Neuronal stem cell (in vitro differentiated cells): ENCODE data around the gene SORBS2.

Experiments used
- DNase-seq: peaks from one replicate; pipeline ENCODE4 v3.0.0-alpha.2; 2013; ENCODE audit warnings: low spot score
- H2AFZ ChIP-seq: one replicate; pipeline ENCODE4 v1.6.1; 2013; ENCODE audit warnings: mild to moderate bottlenecking, low read length, inconsistent platforms
- H2AK5ac ChIP-seq: 2 replicates; pipeline ENCODE4 v1.6.1; 2013; ENCODE audit warnings: low read depth, mild to moderate bottlenecking, inconsistent platforms, low read length, moderate library complexity, mixed read lengths
- H2BK120ac ChIP-seq: 2 replicates; pipeline ENCODE4 v1.6.1; 2013; ENCODE audit warnings: low read depth, mild to moderate bottlenecking, inconsistent platforms, low read length, moderate library complexity, mixed read lengths
- H2BK12ac ChIP-seq: one replicate; pipeline ENCODE4 v1.6.1; 2013; ENCODE audit warnings: low read length, inconsistent platforms
- H2BK15ac ChIP-seq: 2 replicates; pipeline ENCODE4 v1.6.1; 2013; ENCODE audit warnings: mild to moderate bottlenecking, low read length, inconsistent platforms, mixed read lengths
- H2BK5ac ChIP-seq: one replicate; pipeline ENCODE4 v1.6.1; 2013; ENCODE audit warnings: inconsistent platforms, mild to moderate bottlenecking, low read length, moderate library complexity
- H3K14ac ChIP-seq: one replicate; pipeline ENCODE4 v1.6.1; 2013; ENCODE audit warnings: low read length, inconsistent platforms
- H3K18ac ChIP-seq: 2 replicates; pipeline ENCODE4 v1.6.1; 2013; ENCODE audit warnings: low read length, inconsistent platforms
- H3K23ac ChIP-seq: 2 replicates; pipeline ENCODE4 v1.6.1; 2013; ENCODE audit warnings: low read depth, mild to moderate bottlenecking, mixed read lengths, low read length, inconsistent platforms; ENCODE audit not compliant: poor library complexity
- H3K27ac ChIP-seq: replicated peaks from 3 replicates; pipeline ENCODE4 v1.5.1; 2013; ENCODE audit warnings: low read length, inconsistent platforms
- H3K27me3 ChIP-seq, 3 experiments: 2 replicates each; pipeline ENCODE4 v1.6.1; 2013; ENCODE audit warnings: low read length in 3 of 3, mild to moderate bottlenecking in 2 of 3, inconsistent platforms in 1 of 3, low read depth in 1 of 3, mixed read lengths in 1 of 3, moderate library complexity in 1 of 3; ENCODE audit not compliant: control insufficient read depth in 3 of 3, insufficient read depth in 3 of 3
- H3K36me3 ChIP-seq, 2 donors: replicated peaks in 1 of 2; 2 replicates each; pipeline ENCODE4 v1.6.1; 2013; ENCODE audit warnings: low read length in 2 of 2; ENCODE audit not compliant: control insufficient read depth in 2 of 2, insufficient read depth in 2 of 2
- H3K4ac ChIP-seq: 2 replicates; pipeline ENCODE4 v1.6.1; 2013; ENCODE audit warnings: inconsistent platforms, mild to moderate bottlenecking, low read length, moderate library complexity
- H3K4me1 ChIP-seq, 2 donors: 1 replicate in 1 of 2; 2 replicates in 1 of 2; pipeline ENCODE4 v1.6.1; 2013; ENCODE audit warnings: low read length in 2 of 2, low read depth in 1 of 2; ENCODE audit not compliant: control insufficient read depth in 2 of 2, insufficient read depth in 1 of 2
- H3K4me2 ChIP-seq: one replicate; pipeline ENCODE4 v1.6.1; 2013; ENCODE audit warnings: mild to moderate bottlenecking, low read length, inconsistent platforms; ENCODE audit not compliant: insufficient read depth, poor library complexity, severe bottlenecking
- H3K4me3 ChIP-seq, 2 donors: 2 replicates each; pipeline ENCODE4 v1.5.1; 2013; ENCODE audit warnings: low read length in 2 of 2, mild to moderate bottlenecking in 2 of 2, inconsistent platforms in 1 of 2, moderate library complexity in 1 of 2
- H3K79me1 ChIP-seq: one replicate; pipeline ENCODE4 v1.6.1; 2013; ENCODE audit warnings: low read depth, mild to moderate bottlenecking, inconsistent platforms, low read length, moderate library complexity
- H3K9ac ChIP-seq: one replicate; pipeline ENCODE4 v1.6.1; 2013; ENCODE audit warnings: mild to moderate bottlenecking, low read depth, low read length, inconsistent platforms; ENCODE audit not compliant: poor library complexity
- H3K9me3 ChIP-seq, 2 donors: replicated peaks in 1 of 2; 2 replicates each; pipeline versions ENCODE3 to v1.6.1; 2013; ENCODE audit warnings: low read length in 2 of 2, mild to moderate bottlenecking in 2 of 2, inconsistent platforms in 1 of 2, low read depth in 1 of 2, mixed read lengths in 1 of 2, moderate library complexity in 1 of 2; ENCODE audit not compliant: control insufficient read depth in 2 of 2, insufficient read depth in 1 of 2
- H4K8ac ChIP-seq: one replicate; pipeline ENCODE4 v1.6.1; 2013; ENCODE audit warnings: low read depth, mild to moderate bottlenecking, inconsistent platforms, low read length, moderate library complexity
- H4K91ac ChIP-seq: one replicate; pipeline ENCODE4 v1.6.1; 2013; ENCODE audit warnings: low read length, low read depth, mild to moderate bottlenecking, inconsistent platforms; ENCODE audit not compliant: poor library complexity
- WGBS, 2 donors: extraction: QIAGEN DNeasy Blood & Tissue Kit; methylation state at CpG; one replicate each; pipeline ENCODE4 v1.1.7; 2013; ENCODE audit warnings: missing lambda C conversion rate in 2 of 2, mixed read lengths in 1 of 2; ENCODE audit not compliant: insufficient read length in 2 of 2, insufficient replicate concordance in 1 of 2; ENCODE audit errors: extremely low coverage in 2 of 2; 5-methylcytosine and 5-hydroxymethylcytosine counted together

The SORBS2 gene

DNA sequence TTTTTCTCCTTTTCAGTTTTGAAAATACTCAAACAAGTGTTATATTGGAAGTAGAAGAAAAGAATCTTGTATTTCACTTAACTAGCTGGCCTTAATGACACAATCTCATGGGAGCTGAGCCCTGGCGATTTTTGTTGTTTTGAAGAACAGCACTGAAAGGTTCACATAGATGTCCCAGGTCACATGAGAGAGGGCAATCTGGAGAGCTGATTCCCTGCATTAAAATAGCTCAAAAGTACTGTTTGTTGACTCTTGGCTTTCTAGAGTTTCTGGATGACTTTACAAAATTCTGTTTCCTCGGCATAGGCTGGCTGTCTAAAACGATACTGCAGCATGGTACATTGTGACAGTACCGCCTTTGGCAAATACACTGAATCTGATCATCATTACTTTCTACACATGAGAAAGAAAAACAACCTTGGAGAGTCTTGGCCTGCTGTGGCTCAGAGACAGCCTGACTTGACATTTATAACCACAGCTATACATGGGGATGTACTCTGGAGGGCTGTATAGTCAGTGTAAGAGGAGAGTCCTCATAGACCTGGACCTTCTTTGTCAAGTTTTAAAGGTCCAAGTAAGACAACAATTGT, 156.9 kb downstream of the SORBS2 start:
- Histone ChIP-seq H3K27me3 (no peaks in the 10 kb centered on the region), H2BK12ac (no peak overlapping the region), H3K4me2 (no peak overlapping the region), H3K18ac (no peak overlapping the region), H2BK120ac (no peak overlapping the region), H2BK15ac (no peak overlapping the region), H3K23ac (no peak overlapping the region), H3K4ac (no peak overlapping the region), H4K91ac (no peak overlapping the region), H3K4me3 (no peak overlapping the region), H3K27ac (no peak overlapping the region), H3K9me3 (no peaks in the 10 kb centered on the region), H2AK5ac (no peak overlapping the region), H3K79me1 (peaks cover 2% of the 10 kb centered on the region), H2BK5ac (no peak overlapping the region), H3K14ac (no peak overlapping the region), H3K9ac (no peak overlapping the region), H4K8ac (no peak overlapping the region), H3K36me3 (peaks cover 8 to 65% of the 10 kb centered on the region in 2 donors), H2AFZ (no peak overlapping the region), H3K4me1 (peaks cover 7 to 16% of the 10 kb centered on the region in 2 donors)
- no peak for DNase-seq
- no CpG with 5 or more reads among the region's 4 CpGs for WGBS, 2 donors

GRCh38 chr4:185654311-185654710, 157.7 kb downstream of the SORBS2 start:
- H4K8ac ChIP-seq = no peak overlapping the region
- H3K4ac ChIP-seq = no peak overlapping the region
- WGBS, 2 donors = no CpG with 5 or more reads among the region's 3 CpGs
- no peak overlapping the region for H3K4me2 ChIP-seq
- no peak overlapping the region for H2BK5ac ChIP-seq
- no peak overlapping the region for H3K4me3 ChIP-seq
- peaks cover 8 to 63% of the 10 kb centered on the region in 2 donors for H3K36me3 ChIP-seq
- no peak overlapping the region for H3K18ac ChIP-seq
- no peak overlapping the region for H3K9ac ChIP-seq
- no peak overlapping the region for H2BK12ac ChIP-seq
- H3K23ac ChIP-seq = no peak overlapping the region
- H3K14ac ChIP-seq = no peak overlapping the region
- H3K27me3 ChIP-seq = no peaks in the 10 kb centered on the region
- no peaks in the 10 kb centered on the region for H3K9me3 ChIP-seq
- no peak overlapping the region for H4K91ac ChIP-seq
- H3K4me1 ChIP-seq = peaks cover 7 to 16% of the 10 kb centered on the region in 2 donors
- no peak overlapping the region for H3K27ac ChIP-seq
- DNase-seq = no peak
- H2BK15ac ChIP-seq = no peak overlapping the region
- H2AFZ ChIP-seq = no peak overlapping the region
- no peak overlapping the region for H2AK5ac ChIP-seq
- H3K79me1 ChIP-seq = peaks cover 2% of the 10 kb centered on the region
- H2BK120ac ChIP-seq = no peak overlapping the region

DNA sequence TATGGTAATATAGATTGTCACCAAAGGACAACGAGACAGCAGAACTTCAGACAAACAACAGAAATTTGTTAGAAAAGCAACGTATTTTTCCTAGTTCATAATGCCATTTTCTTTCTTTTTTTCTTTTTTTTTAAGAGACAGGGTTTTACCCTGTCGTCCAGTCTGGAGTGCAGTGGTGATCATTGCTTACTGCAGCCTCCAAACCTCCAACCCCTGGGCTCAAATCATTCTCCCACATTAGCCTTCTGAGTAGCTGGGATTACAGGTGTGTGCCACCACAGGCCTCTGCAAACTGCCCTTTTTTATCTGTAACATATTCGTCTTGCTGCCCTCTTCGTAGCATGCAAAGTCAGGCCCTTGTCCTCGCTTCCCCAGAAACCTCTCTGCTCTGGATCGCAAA, 160.1 kb downstream of the SORBS2 start:
- no peak overlapping the region for H2AFZ ChIP-seq
- no peak overlapping the region for H2BK5ac ChIP-seq
- peaks cover 2% of the 10 kb centered on the region for H3K79me1 ChIP-seq
- no peak for DNase-seq
- no peak overlapping the region for H2AK5ac ChIP-seq
- no peak overlapping the region for H4K91ac ChIP-seq
- no CpG with 5 or more reads among the region's 7 CpGs for WGBS, 2 donors
- no peak overlapping the region for H3K4ac ChIP-seq
- H3K27me3 ChIP-seq = no peaks in the 10 kb centered on the region
- peaks cover 10 to 72% of the 10 kb centered on the region in 2 donors for H3K36me3 ChIP-seq
- no peak overlapping the region for H3K4me3 ChIP-seq
- peaks cover 7 to 11% of the 10 kb centered on the region in 2 donors for H3K4me1 ChIP-seq
- no peak overlapping the region for H4K8ac ChIP-seq
- no peak overlapping the region for H3K27ac ChIP-seq
- no peak overlapping the region for H2BK15ac ChIP-seq
- no peak overlapping the region for H3K23ac ChIP-seq
- H3K4me2 ChIP-seq = no peak overlapping the region
- H2BK12ac ChIP-seq = no peak overlapping the region
- peak overlapping the region; percentile 55 for H2BK120ac ChIP-seq
- H3K14ac ChIP-seq = no peak overlapping the region
- peak overlapping the region; percentile 45 for H3K9ac ChIP-seq
- no peaks in the 10 kb centered on the region for H3K9me3 ChIP-seq
- no peak overlapping the region for H3K18ac ChIP-seq

- no CpG with 5 or more reads among the region's 5 CpGs for WGBS, 2 donors
- Histone ChIP-seq H3K4ac (no peak overlapping the region), H3K4me3 (no peak overlapping the region), H3K23ac (no peak overlapping the region), H3K27ac (no peak overlapping the region), H4K8ac (no peak overlapping the region), H2AFZ (no peak overlapping the region), H3K79me1 (peaks cover 2% of the 10 kb centered on the region), H3K9me3 (no peaks in the 10 kb centered on the region), H2BK120ac (no peak overlapping the region), H2AK5ac (no peak overlapping the region), H3K4me1 (peaks cover 7 to 8% of the 10 kb centered on the region in 2 donors), H3K27me3 (no peaks in the 10 kb centered on the region), H2BK15ac (no peak overlapping the region), H4K91ac (no peak overlapping the region), H2BK5ac (no peak overlapping the region), H3K36me3 (peaks cover 11 to 73% of the 10 kb centered on the region in 2 donors), H3K9ac (no peak overlapping the region), H2BK12ac (no peak overlapping the region), H3K18ac (no peak overlapping the region), H3K14ac (no peak overlapping the region), H3K4me2 (no peak overlapping the region)
- no peak for DNase-seq
Observed at GRCh38 chr4:185651137-185651677, 160.8 kb downstream of the SORBS2 start.
